G401.6 (cell line): ENCODE data around the gene TMEM140.
"Not testable (repeated sequence)": the region's sequence is repeated elsewhere in the genome, so short reads cannot be mapped to it uniquely, and the experiment has no call there.

ENCODE experiments used
- FAIRE-seq: peaks from 2 replicates; lab custom pipeline; 2012; peaks lifted over from hg19 to GRCh38; lab: Jason Lieb, UNC

The TMEM140 gene

GRCh38 chr7:135159359-135160085, 11.7 kb downstream of the TMEM140 start:
- no peak for FAIRE-seq

DNA sequence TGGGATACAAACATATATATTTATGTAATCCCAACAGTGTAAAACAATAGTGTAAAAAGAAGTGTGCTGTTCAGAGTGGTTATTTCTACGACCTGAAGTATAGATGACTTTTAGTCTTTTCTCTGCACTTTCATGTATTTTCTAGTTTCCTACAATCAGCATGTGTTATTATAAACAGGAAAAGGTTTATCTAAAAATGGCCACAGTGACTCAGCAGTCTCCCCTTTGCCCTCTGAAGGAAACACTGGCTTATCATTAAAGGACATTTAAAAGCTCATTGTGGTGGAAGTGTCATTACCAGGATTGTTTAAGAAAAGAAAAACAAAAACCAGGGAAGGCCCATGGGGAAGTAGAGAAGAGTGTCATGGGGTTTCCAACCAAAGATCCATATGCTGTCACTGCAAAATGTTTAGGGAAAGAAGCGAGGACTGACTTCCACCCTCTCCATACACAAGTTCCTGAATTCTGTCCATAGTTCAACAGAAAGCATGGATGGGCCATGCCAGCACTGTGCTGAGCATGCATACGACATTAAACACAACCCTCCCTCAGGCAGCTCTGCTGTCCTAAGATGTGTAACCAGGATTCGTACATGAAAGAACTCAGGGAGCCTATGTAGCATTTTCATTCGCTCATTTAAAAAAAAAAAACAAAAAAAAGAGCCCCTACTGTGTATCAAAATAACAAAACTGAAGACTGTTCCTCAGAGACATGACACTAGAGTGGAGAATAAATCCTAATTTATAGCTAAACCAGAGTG, 12.4 kb downstream of the TMEM140 start:
- FAIRE-seq = no peak

GRCh38 chr7:135160858-135161653, 13.2 kb downstream of the TMEM140 start:
- FAIRE-seq = no peak

- no peak for FAIRE-seq
These were observed 13.8 kb downstream of the TMEM140 start for GRCh38 chr7:135161669-135162068.

DNA sequence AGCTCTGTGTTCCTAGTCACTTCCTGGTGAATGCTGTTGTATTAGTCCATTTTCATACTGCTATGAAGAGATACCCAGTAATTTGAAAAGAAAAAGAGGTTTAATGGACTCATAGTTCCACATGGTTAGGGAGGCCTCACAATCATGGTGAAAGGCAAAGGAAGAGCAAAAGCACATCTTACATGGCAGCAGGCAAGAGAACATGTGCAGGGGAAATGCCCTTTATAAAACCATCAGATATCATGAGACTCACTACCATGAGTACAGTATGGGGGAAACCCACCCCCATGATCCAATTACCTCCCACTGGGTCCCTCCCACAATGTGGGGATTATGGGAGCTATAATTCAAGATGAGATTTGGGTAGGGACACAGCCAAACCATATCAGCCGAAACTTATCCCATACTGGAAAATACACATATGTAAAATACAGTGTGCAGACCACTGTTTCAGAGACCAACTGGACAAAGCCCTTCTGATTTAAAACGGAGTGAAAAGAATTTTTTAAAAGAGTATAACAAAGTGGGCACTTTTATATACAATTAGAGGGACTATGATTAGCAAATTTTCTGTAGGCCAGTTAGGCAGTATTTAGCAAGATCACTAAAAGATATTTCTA, 14.6 kb downstream of the TMEM140 start:
- no peak for FAIRE-seq

DNA sequence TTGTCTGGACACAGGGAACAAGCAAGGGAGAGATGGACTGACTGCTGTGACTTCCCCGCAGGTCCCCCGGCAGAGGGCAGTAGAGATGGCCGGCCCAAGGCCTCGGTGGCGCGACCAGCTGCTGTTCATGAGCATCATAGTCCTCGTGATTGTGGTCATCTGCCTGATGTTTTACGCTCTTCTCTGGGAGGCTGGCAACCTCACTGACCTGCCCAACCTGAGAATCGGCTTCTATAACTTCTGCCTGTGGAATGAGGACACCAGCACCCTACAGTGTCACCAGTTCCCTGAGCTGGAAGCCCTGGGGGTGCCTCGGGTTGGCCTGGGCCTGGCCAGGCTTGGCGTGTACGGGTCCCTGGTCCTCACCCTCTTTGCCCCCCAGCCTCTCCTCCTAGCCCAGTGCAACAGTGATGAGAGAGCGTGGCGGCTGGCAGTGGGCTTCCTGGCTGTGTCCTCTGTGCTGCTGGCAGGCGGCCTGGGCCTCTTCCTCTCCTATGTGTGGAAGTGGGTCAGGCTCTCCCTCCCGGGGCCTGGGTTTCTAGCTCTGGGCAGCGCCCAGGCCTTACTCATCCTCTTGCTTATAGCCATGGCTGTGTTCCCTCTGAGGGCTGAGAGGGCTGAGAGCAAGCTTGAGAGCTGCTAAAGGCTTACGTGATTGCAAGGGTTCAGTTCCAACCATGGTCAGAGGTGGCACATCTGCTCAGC, 16.6 kb downstream of the TMEM140 start:
- no peak for FAIRE-seq

DNA sequence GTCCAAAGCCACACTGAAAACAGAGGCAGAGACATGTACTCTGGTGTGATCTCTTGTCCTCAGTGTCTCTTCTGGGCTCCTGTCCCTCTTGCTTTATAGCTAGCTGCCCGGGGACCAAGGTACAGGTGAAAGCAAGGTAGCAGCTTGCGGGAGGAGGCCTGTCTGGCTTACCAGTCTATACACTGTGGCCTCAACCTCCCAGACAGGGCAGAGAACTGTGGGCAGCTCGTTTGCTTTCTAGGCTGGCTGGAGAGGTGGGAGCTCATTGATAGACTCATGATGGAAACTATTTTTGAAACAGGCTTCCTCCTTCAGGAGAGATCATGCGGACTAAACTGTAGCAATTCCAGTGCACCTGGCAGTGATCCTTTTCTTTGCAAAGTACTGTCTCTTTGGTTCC, 18.0 kb downstream of the TMEM140 start:
- FAIRE-seq = no peak

DNA sequence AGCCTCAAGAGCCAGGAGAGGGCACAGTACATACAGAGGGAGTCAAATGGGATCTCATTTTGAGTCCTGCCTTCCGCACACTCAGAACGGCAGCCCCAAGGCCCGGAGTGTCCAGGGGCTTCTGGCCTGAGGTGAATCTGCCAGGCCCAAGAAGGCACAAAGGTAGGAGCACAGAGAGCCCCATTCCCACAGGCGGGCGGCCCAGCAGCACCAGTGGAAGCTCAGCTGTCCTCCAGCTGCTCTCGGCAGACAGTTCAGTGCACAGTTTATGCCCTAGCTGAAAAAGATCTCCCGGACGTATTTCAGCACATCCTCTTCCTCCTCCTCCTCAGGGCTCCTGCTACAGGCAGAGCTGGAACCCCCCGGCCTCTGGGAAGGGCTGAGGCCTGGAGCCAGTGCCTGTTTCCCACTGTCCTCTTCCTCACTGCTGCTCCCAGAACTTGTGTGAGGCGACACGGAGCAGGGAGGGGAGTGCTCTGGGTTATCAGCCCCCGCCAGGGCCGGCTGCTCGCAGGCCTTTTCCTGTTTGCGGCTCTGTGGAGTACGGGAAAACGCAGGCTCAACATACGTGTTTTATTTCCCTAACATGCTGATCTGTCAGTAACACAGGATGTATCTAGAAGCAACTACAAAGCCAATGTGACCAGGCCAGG, 18.6 kb downstream of the TMEM140 start:
- no peak for FAIRE-seq

GRCh38 chr7:135167365-135167917, 19.6 kb downstream of the TMEM140 start:
- FAIRE-seq = no peak

- FAIRE-seq = no peak
These were observed 20.1 kb downstream of the TMEM140 start for GRCh38 chr7:135168001-135168400.

DNA sequence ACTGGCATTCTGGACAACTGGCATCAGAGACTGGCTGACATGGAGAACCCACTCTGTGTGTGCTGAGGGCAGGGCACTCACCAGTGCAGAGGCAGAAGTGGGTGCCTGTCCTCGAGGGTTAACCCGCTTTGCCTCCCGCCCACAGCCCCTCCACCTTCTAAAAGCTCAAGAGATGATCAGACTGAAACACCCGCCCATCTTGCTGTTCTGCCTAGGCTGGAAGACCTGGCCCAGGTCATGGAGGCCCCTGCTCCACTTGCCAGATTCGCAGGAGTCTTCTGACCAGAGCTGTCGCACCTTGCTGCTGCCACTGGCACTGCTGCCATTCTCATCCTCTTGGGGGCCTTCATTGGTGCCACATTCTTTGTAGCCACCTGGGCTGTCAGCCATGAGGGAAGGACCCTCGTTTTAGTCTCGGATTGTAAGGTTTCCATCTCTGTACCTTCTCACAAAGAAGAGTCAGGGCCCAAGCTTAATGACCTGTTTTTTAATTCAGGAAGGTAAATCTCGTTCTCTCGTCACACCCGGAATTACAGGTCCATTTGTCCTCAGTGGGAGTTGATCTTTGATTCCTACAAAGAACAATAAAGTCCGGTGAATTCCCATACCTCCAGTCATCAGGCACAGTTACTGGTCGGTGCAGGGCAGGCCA, 20.7 kb downstream of the TMEM140 start:
- FAIRE-seq = no peak

DNA sequence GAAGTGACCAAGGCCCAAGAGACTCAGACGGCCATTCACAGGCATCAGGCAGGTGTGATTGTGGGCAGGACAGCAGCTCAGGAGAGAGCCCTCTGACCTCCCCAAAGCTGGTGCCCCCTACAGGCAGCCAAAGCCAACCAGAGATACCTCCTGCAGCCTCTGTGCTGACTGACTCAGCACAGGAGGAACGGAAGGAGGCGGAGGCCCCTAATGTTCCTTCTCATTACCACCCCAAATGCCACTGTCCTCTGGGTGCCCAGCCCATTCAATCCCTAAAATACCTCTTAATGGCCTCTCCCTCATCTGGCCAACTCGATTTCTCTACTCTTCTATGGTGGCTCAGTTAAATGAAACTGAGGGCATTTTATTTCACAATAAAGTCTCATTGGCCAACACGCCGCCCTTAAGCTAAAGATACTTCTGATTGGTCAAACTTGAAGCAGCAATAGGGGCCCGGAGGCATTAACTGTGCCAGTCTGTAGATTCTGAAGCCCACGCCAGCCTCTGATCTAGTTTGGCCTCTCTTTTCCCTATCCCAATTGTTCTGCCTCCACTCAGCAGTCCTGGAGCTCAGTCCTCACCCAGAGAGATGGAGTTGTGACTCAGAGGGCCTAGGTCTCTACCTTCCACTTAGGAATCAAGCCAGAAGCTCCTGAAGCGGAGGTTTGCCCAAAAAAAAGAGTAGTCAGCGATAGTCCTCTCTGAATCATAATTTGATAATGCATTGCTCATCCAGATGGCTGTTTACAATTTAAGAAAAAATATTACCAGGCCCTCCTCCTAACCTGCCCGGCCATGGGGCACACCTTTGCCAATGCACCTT, 21.5 kb downstream of the TMEM140 start:
- no peak for FAIRE-seq

- no peak for FAIRE-seq
These were observed 22.0 kb downstream of the TMEM140 start for GRCh38 chr7:135169964-135170273.

DNA sequence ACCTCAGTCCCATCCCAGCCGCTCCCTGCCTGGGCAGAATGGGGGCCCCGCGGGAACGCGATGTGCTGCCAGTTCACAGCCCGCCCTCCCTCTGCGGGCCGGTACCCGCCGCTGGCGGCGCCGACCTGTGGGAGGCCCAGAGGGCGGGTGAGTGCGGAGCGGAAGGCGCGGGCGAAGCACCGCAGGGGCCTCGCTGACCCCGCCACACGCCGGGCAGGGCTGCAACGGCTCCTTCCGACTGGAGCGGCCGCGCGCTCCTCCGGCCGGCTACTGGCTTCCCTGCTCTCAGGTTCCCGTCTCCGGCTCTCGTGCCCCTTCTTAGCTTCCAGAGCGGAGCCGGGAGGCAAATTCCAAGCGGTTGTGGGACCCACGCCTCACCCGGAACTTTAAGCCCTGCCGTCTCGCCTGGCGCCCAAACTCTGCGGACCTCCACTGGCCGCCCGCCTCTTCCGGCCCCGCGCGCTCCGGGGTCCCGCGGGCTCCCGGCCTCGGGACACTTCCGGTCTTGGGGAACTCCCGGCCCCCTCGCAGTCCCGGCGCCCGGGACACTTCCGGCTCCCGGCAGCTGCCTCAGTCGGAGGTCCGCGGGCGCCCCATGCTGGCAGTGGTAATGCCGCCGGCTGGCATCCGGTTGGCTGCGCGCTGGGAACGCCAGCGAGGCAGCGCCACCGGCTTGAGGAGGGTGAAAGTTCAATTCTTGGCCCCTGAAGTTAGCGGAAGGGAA, 22.6 kb downstream of the TMEM140 start, which contains the start of gene CYREN:
TSS of gene CYREN (minus strand) at position 434 of the 724 bp plus-strand sequence. CDS start 1,785 bp downstream, outside the sequence.
- no peak for FAIRE-seq

- FAIRE-seq = not testable (repeated sequence)
These were observed 23.2 kb downstream of the TMEM140 start for GRCh38 chr7:135170998-135171481.

- not testable (repeated sequence) for FAIRE-seq
These were observed 23.9 kb downstream of the TMEM140 start for GRCh38 chr7:135171581-135172291.

GRCh38 chr7:135173916-135174315, 26.0 kb downstream of the TMEM140 start:
- FAIRE-seq = not testable (repeated sequence)

DNA sequence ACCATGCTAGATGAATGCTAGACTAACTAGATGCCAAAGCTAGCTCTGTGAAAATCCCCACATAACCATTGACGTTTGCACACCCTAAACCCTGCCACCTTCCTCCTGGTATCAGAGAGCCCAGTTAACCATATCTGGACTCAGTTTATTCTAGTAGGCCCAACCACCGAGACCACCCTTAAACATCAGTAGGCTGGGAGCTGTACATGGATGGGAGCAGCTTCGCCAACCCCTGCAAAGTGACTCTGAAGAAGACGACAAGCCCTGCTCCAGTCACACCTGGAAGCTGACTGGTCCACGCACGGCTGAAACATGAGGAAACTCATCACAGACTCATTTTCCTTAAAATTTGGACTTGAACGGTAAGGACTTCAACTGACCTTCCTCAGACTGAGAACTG, 27.1 kb downstream of the TMEM140 start:
- FAIRE-seq = no peak
